HEK293 (cell line): ENCODE measurements around the gene SERINC4.

Experiments
- CTCF ChIA-PET: fragments of 350-600 bp; formaldehyde crosslinking; extraction: SDS; loops from one replicate; lab custom pipeline; 2021; ENCODE audit warnings: antibody characterized with exemption; lab: Yijun Ruan, JAX
- POLR2A ChIA-PET: fragments of 300-600 bp; formaldehyde crosslinking; extraction: SDS; loops from one replicate; lab custom pipeline; 2020; ENCODE audit warnings: antibody characterized with exemption, inconsistent platforms; lab: Yijun Ruan, JAX
- H3K27ac ChIP-seq: fragments of 200-500 bp; sonication (Bioruptor generic); 2 replicates; pipeline ENCODE4 v1.5.1; 2014; ENCODE audit warnings: low read depth, low read length, control low read depth, inconsistent platforms; ENCODE audit errors: extremely low read depth
- H3K36me3 ChIP-seq, 2 experiments: fragments of 200-500 bp in 1 of 2; sonication (Bioruptor generic) in 1 of 2; 1 replicate in 1 of 2; 2 replicates in 1 of 2; pipeline ENCODE4 v1.5.1; 2014 to 2017; ENCODE audit warnings: inconsistent platforms in 2 of 2, low read length in 2 of 2; ENCODE audit not compliant: control insufficient read depth in 2 of 2, insufficient read depth in 1 of 2
- H3K4me1 ChIP-seq: fragments of 200-500 bp; sonication (Bioruptor generic); 2 replicates; pipeline ENCODE4 v1.5.1; 2014; ENCODE audit warnings: mild to moderate bottlenecking, low read length, inconsistent platforms; ENCODE audit not compliant: control insufficient read depth, insufficient read depth
- H3K4me3 ChIP-seq: 2 replicates; pipeline ENCODE4 v1.5.1; 2011; ENCODE audit warnings: low read depth, mild to moderate bottlenecking, control low read depth, low read length, moderate library complexity
- H3K9me3 ChIP-seq: fragments of 200-500 bp; sonication (Bioruptor generic); 2 replicates; pipeline ENCODE4 v1.5.1; 2014; ENCODE audit warnings: low read depth, low read length, inconsistent platforms; ENCODE audit not compliant: control insufficient read depth, insufficient read depth
- EGR2 ChIP-seq: fragments of 450-650 bp; formaldehyde crosslinking; IDR thresholded peaks from 2 replicates; pipeline ENCODE4 v1.5.1; 2016; ENCODE audit warnings: low read depth, missing biosample characterization, missing genetic modification characterization
- IKZF3 ChIP-seq: fragments of 450-650 bp; IDR thresholded peaks from 2 replicates; pipeline ENCODE4 v1.5.0; 2018; ENCODE audit warnings: missing biosample characterization, mild to moderate bottlenecking, missing genetic modification characterization, moderate library complexity
- KLF9 ChIP-seq: fragments of 450-650 bp; formaldehyde crosslinking; IDR thresholded peaks from 2 replicates; pipeline ENCODE4 v1.5.1; 2016; ENCODE audit warnings: missing biosample characterization, missing genetic modification characterization, low read depth
- PATZ1 ChIP-seq: fragments of 450-650 bp; formaldehyde crosslinking; IDR thresholded peaks from 2 replicates; pipeline ENCODE4 v1.5.1; 2016; ENCODE audit warnings: missing biosample characterization, missing genetic modification characterization
- PRDM1 ChIP-seq: fragments of 450-650 bp; formaldehyde crosslinking; IDR thresholded peaks from 2 replicates; pipeline ENCODE4; 2016; ENCODE audit warnings: missing biosample characterization, missing genetic modification characterization
- ZBTB21 ChIP-seq: fragments of 450-650 bp; formaldehyde crosslinking; IDR thresholded peaks from 2 replicates; pipeline ENCODE4 v1.5.1; 2017; ENCODE audit warnings: missing biosample characterization, missing genetic modification characterization
- ZFHX2 ChIP-seq: fragments of 450-650 bp; formaldehyde crosslinking; conservative IDR thresholded peaks from 2 replicates; pipeline ENCODE4 v1.5.1; 2016; ENCODE audit warnings: missing biosample characterization, missing genetic modification characterization
- ZNF10 ChIP-seq: fragments of 450-650 bp; formaldehyde crosslinking; IDR thresholded peaks from 2 replicates; pipeline ENCODE4 v1.5.1; 2017; ENCODE audit warnings: missing biosample characterization, missing genetic modification characterization
- ZNF155 ChIP-seq: fragments of 450-650 bp; formaldehyde crosslinking; IDR thresholded peaks from 2 replicates; pipeline ENCODE4 v1.5.1; 2016; ENCODE audit warnings: missing biosample characterization, missing genetic modification characterization
- ZNF202 ChIP-seq: fragments of 450-650 bp; formaldehyde crosslinking; IDR thresholded peaks from 2 replicates; pipeline ENCODE4 v1.5.1; 2016; ENCODE audit warnings: missing biosample characterization, missing genetic modification characterization, borderline replicate concordance
- ZNF214 ChIP-seq: fragments of 450-650 bp; formaldehyde crosslinking; IDR thresholded peaks from 2 replicates; pipeline ENCODE4 v1.5.1; 2017; ENCODE audit warnings: missing biosample characterization, mild to moderate bottlenecking, missing genetic modification characterization, borderline replicate concordance
- ZNF24 ChIP-seq: fragments of 450-650 bp; formaldehyde crosslinking; IDR thresholded peaks from 2 replicates; pipeline ENCODE4 v1.5.1; 2016; ENCODE audit warnings: missing biosample characterization, missing genetic modification characterization
- ZNF280D ChIP-seq: fragments of 450-650 bp; formaldehyde crosslinking; IDR thresholded peaks from 2 replicates; pipeline ENCODE4 v1.5.1; 2016; ENCODE audit warnings: missing biosample characterization, missing genetic modification characterization
- ZNF391 ChIP-seq: fragments of 450-650 bp; formaldehyde crosslinking; IDR thresholded peaks from 2 replicates; pipeline ENCODE4 v1.5.1; 2016; ENCODE audit warnings: low read depth, missing biosample characterization, missing genetic modification characterization, borderline replicate concordance
- ZNF548 ChIP-seq: fragments of 450-650 bp; formaldehyde crosslinking; IDR thresholded peaks from 2 replicates; pipeline ENCODE4 v1.5.1; 2016; ENCODE audit warnings: missing biosample characterization, missing genetic modification characterization
- ZNF621 ChIP-seq: fragments of 450-650 bp; formaldehyde crosslinking; IDR thresholded peaks from 2 replicates; pipeline ENCODE4 v1.5.1; 2017; ENCODE audit warnings: missing biosample characterization, missing genetic modification characterization
- ZNF624 ChIP-seq: fragments of 450-650 bp; formaldehyde crosslinking; IDR thresholded peaks from 2 replicates; pipeline ENCODE4 v1.5.1; 2017; ENCODE audit warnings: missing biosample characterization, missing genetic modification characterization
- ZNF692 ChIP-seq: fragments of 450-650 bp; formaldehyde crosslinking; IDR thresholded peaks from 2 replicates; pipeline ENCODE4 v1.5.1; 2016; ENCODE audit warnings: missing biosample characterization, missing genetic modification characterization
- TF ChIP-seq, protein P1 (sequence below): fragments of 450-650 bp; formaldehyde crosslinking; IDR thresholded peaks from 2 replicates; pipeline ENCODE4 v1.5.1; 2016; ENCODE audit warnings: missing biosample characterization, missing genetic modification characterization
- TF ChIP-seq, protein P2 (sequence below): fragments of 450-650 bp; formaldehyde crosslinking; IDR thresholded peaks from 2 replicates; pipeline ENCODE4 v1.5.1; 2017; ENCODE audit warnings: missing biosample characterization, missing genetic modification characterization
- TF ChIP-seq, protein P3 (sequence below): IDR thresholded peaks from 2 replicates; pipeline ENCODE4 v1.6.1; 2011; ENCODE audit warnings: mild to moderate bottlenecking, low read depth, low read length, borderline replicate concordance

The SERINC4 gene

GRCh38 chr15:43789409-43789808 lies 10.6 kb downstream of the SERINC4 start (continued):
- TF ChIP-seq ZNF214 (tag by site-specific recombination) (no peak), ZBTB21 (tag by site-specific recombination) (no peak)

- peaks cover 5% of the 10 kb centered on the region; the same call in 1 of the 2 replicates for H3K4me1 ChIP-seq
- ChIA-PET POLR2A (no interaction called here), CTCF (no interaction called here)
- peak; percentile 87 for TF ChIP-seq EGR2 (tag by site-specific recombination)
- no peak for TF ChIP-seq ZNF202
- no peak for TF ChIP-seq ZNF548 (tag by site-specific recombination)
- no peak for TF ChIP-seq PRDM1 (tag by site-specific recombination)
- TF ChIP-seq KLF9 (tag by site-specific recombination), result no peak
- TF ChIP-seq, protein P1, sequence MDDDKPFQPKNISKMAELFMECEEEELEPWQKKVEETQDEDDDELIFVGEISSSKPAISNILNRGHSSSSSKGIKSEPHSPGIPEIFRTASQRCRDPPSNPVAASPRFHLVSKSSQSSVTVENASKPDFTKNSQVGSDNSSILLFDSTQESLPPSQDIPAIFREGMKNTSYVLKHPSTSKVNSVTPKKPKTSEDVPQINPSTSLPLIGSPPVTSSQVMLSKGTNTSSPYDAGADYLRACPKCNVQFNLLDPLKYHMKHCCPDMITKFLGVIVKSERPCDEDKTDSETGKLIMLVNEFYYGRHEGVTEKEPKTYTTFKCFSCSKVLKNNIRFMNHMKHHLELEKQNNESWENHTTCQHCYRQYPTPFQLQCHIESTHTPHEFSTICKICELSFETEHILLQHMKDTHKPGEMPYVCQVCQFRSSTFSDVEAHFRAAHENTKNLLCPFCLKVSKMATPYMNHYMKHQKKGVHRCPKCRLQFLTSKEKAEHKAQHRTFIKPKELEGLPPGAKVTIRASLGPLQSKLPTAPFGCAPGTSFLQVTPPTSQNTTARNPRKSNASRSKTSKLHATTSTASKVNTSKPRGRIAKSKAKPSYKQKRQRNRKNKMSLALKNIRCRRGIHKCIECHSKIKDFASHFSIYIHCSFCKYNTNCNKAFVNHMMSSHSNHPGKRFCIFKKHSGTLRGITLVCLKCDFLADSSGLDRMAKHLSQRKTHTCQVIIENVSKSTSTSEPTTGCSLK, result no peak
- TF ChIP-seq IKZF3 (tag by site-specific recombination), result no peak
- no peak for TF ChIP-seq PATZ1 (tag by site-specific recombination)
- TF ChIP-seq, protein P2, sequence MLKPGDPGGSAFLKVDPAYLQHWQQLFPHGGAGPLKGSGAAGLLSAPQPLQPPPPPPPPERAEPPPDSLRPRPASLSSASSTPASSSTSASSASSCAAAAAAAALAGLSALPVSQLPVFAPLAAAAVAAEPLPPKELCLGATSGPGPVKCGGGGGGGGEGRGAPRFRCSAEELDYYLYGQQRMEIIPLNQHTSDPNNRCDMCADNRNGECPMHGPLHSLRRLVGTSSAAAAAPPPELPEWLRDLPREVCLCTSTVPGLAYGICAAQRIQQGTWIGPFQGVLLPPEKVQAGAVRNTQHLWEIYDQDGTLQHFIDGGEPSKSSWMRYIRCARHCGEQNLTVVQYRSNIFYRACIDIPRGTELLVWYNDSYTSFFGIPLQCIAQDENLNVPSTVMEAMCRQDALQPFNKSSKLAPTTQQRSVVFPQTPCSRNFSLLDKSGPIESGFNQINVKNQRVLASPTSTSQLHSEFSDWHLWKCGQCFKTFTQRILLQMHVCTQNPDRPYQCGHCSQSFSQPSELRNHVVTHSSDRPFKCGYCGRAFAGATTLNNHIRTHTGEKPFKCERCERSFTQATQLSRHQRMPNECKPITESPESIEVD (tag by site-specific recombination), result no peak
- TF ChIP-seq ZNF155 (tag by site-specific recombination), result no peak
- peak; percentile 89 for TF ChIP-seq ZFHX2
- TF ChIP-seq ZNF621 (tag by site-specific recombination), result no peak
- no peak for TF ChIP-seq ZNF10
- no peak for TF ChIP-seq ZNF24 (tag by site-specific recombination)
- no peak for TF ChIP-seq ZNF624 (tag by site-specific recombination)
- no peak overlapping the region for H3K27ac ChIP-seq
- H3K36me3 ChIP-seq, result peaks cover 0 to 6% of the 10 kb centered on the region in 2 experiments; a peak in 2 of 3 replicates
- no peaks in the 10 kb centered on the region for H3K9me3 ChIP-seq
- no peak overlapping the region for H3K4me3 ChIP-seq
Observed at GRCh38 chr15:43779016-43779415, 21.0 kb downstream of the SERINC4 start.

DNA sequence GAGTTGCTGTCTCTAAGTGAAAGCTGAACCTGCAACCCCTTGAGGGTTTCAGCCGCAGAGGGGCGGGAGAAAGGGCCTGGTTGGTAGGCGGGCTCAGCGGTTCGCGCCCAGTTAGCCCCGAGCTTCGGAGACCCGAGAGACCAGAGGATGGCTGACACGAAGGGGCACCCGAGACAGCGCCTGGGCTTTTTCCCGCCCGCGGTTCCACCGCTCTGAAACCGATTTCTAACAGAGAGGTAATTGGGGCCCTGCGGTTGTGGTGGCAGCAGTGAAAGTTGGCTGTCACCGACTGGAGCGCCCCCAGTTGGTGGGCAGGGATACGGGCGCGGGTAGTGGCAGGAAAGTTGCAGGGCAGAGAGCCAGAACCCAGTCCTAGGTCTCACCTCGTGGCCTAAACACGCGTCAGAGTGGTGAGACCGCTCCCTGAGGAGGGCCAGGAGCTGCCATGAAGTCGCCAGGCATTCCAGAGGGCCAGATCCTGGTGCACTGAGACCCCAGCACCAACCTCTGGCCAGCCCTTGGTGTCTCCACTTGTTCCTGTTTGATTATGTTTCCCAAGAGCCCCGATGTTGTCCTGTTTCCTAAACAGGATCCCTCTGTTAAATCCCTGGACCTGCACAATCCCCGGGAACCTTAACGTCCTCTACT lies 22.6 kb downstream of the SERINC4 start:
- ChIA-PET POLR2A (interaction anchor here (0.5 to 2.0 kb wide), 10 partner anchors 10 to 647 kb away, joined by 3 to 8 read pairs (median 3); partner anchors contain the start of genes FRMD5, HYPK, MFAP1 and SERF2), CTCF (interaction anchor here (0.5 to 1.9 kb wide), 8 partner anchors 12 to 344 kb away, joined by 3 to 7 read pairs (median 4); no protein-coding TSS in a partner anchor)
- Histone ChIP-seq H3K9me3 (no peaks in the 10 kb centered on the region), H3K27ac (peak overlapping the region; percentile 92), H3K36me3 (peaks cover 13 to 19% of the 10 kb centered on the region in 2 experiments), H3K4me1 (peaks cover 5% of the 10 kb centered on the region; the same call in 1 of the 2 replicates), H3K4me3 (peak overlapping the region; percentile 45)
- TF ChIP-seq, protein P3, sequence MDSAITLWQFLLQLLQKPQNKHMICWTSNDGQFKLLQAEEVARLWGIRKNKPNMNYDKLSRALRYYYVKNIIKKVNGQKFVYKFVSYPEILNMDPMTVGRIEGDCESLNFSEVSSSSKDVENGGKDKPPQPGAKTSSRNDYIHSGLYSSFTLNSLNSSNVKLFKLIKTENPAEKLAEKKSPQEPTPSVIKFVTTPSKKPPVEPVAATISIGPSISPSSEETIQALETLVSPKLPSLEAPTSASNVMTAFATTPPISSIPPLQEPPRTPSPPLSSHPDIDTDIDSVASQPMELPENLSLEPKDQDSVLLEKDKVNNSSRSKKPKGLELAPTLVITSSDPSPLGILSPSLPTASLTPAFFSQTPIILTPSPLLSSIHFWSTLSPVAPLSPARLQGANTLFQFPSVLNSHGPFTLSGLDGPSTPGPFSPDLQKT, result no peak
- no peak for TF ChIP-seq ZNF280D (tag by site-specific recombination)
- TF ChIP-seq ZNF391 (tag by site-specific recombination), result 0 out of 2 replicates have a peak, but pooled peaks have one; percentile 23
- TF ChIP-seq ZNF692, result peak; percentile 43; the same call in 1 of the 2 replicates
